OCI-LY7 (cell line): ENCODE measurements around the gene NISCH.

Source experiments
- CTCF ChIP-seq: fragments of 200-600 bp; sonication (generic); conservative IDR thresholded peaks from 2 replicates; pipeline ENCODE4 v1.5.1; 2014; ENCODE audit warnings: mild to moderate bottlenecking, antibody characterized with exemption, low read length, moderate library complexity, mixed read lengths
- EZH2phosphoT487 ChIP-seq: fragments of 200-600 bp; sonication (generic); IDR thresholded peaks from 2 replicates; pipeline ENCODE4 v1.6.1; 2018; ENCODE audit warnings: low read depth, borderline replicate concordance, mild to moderate bottlenecking, mixed run types, antibody characterized with exemption, low read length, moderate library complexity, mixed read lengths

GRCh38 chr3:52536112-52536368, 80.6 kb downstream of the NISCH start:
- TF ChIP-seq CTCF (peak; percentile 12; the same call in 1 of the 2 replicates), EZH2phosphoT487 (no peak)
